OCI-LY3 (cell line): ENCODE data around the gene TSPAN33.

Experiments
- H2AFZ ChIP-seq: fragments of 200-600, 300-600 bp; shearing (Covaris generic); 2 replicates; pipeline ENCODE4 v1.6.0; 2014; ENCODE audit warnings: antibody characterized with exemption, low read depth, low read length
- H3K27ac ChIP-seq: fragments of 200-600, 300-600 bp; sonication (generic); 2 replicates; pipeline ENCODE4 v1.5.1; 2014; ENCODE audit warnings: mild to moderate bottlenecking, low read length, moderate library complexity, mixed read lengths
- H3K27me3 ChIP-seq: fragments of 200-600, 300-600 bp; sonication (generic); 2 replicates; pipeline ENCODE4 v1.6.1; 2014; ENCODE audit warnings: low read depth, low read length, mixed read lengths
- H3K36me3 ChIP-seq: fragments of 200-600, 300-600 bp; sonication (generic); replicated peaks from 2 replicates; pipeline ENCODE3; 2014; ENCODE audit warnings: low read depth, low read length, mixed read lengths
- H3K4me1 ChIP-seq: fragments of 300-600, 200-600 bp; sonication (generic); 2 replicates; pipeline ENCODE4 v1.6.1; 2014; ENCODE audit warnings: low read length, mixed read lengths
- H3K4me2 ChIP-seq: fragments of 200-600, 300-600 bp; sonication (generic); 2 replicates; pipeline ENCODE4 v1.6.1; 2014; ENCODE audit warnings: low read length, mixed read lengths
- H3K4me3 ChIP-seq: fragments of 300-600, 200-600 bp; sonication (generic); 2 replicates; pipeline ENCODE4 v1.5.1; 2014; ENCODE audit warnings: antibody characterized with exemption, mild to moderate bottlenecking, low read length, moderate library complexity
- H3K79me2 ChIP-seq: fragments of 300-600, 200-600 bp; shearing (Covaris generic); 2 replicates; pipeline ENCODE4 v1.6.1; 2014; ENCODE audit warnings: mild to moderate bottlenecking, low read length, mixed read lengths
- H3K9ac ChIP-seq: fragments of 300-600, 200-600 bp; shearing (Covaris generic); 2 replicates; pipeline ENCODE4 v1.6.0; 2014; ENCODE audit warnings: mild to moderate bottlenecking, low read length, moderate library complexity
- H3K9me3 ChIP-seq: fragments of 200-600, 300-600 bp; shearing (Covaris generic); 2 replicates; pipeline ENCODE4 v1.6.1; 2014; ENCODE audit warnings: low read length, mixed read lengths; ENCODE audit not compliant: insufficient read depth
- H4K20me1 ChIP-seq: fragments of 200-600, 300-600 bp; sonication (generic); 2 replicates; pipeline ENCODE4 v1.6.1; 2016; ENCODE audit warnings: low read length, mixed read lengths; ENCODE audit not compliant: insufficient read depth
- EZH2phosphoT487 ChIP-seq: fragments of 200-600 bp; shearing (Covaris generic); IDR thresholded peaks from 2 replicates; pipeline ENCODE4 v1.6.1; 2018; ENCODE audit warnings: antibody characterized with exemption, mixed run types, low read depth
- TF ChIP-seq, protein P1 (sequence below): fragments of 200-600, 300-600 bp; sonication (generic); IDR thresholded peaks from 2 replicates; pipeline ENCODE4 v1.5.1; 2014; ENCODE audit warnings: antibody characterized with exemption, low read length, low read depth

The TSPAN33 gene

DNA sequence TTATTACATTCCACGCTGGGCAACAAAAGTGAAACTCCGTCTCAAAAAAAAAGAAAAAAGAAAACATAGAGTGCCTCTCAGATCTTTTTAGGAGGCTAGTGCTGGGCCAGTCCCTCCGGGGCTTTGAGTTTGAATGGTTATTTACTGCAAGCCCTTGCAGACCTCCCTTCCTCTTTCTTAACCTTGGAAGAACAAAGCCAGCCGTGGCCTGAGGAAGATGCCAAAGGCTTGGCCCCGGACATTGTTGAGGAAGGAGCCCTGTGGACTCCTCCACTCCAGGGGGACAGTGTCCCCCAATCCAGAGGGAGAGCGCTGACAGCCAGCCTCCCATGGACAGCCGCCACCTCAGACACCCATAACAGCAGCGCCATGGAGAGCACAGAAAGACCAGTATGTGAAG, 5.0 kb downstream of the TSPAN33 start:
- Histone ChIP-seq H3K4me3 (no peak overlapping the region), H3K9me3 (no peaks in the 10 kb centered on the region), H3K9ac (no peak overlapping the region), H3K36me3 (peaks cover 71% of the 10 kb centered on the region), H3K4me2 (no peak overlapping the region), H3K27ac (no peak overlapping the region), H3K27me3 (no peaks in the 10 kb centered on the region), H2AFZ (no peak overlapping the region), H3K79me2 (peaks cover 100% of the 10 kb centered on the region), H3K4me1 (peaks cover 46% of the 10 kb centered on the region), H4K20me1 (peaks cover 59% of the 10 kb centered on the region)
- TF ChIP-seq, protein P1, sequence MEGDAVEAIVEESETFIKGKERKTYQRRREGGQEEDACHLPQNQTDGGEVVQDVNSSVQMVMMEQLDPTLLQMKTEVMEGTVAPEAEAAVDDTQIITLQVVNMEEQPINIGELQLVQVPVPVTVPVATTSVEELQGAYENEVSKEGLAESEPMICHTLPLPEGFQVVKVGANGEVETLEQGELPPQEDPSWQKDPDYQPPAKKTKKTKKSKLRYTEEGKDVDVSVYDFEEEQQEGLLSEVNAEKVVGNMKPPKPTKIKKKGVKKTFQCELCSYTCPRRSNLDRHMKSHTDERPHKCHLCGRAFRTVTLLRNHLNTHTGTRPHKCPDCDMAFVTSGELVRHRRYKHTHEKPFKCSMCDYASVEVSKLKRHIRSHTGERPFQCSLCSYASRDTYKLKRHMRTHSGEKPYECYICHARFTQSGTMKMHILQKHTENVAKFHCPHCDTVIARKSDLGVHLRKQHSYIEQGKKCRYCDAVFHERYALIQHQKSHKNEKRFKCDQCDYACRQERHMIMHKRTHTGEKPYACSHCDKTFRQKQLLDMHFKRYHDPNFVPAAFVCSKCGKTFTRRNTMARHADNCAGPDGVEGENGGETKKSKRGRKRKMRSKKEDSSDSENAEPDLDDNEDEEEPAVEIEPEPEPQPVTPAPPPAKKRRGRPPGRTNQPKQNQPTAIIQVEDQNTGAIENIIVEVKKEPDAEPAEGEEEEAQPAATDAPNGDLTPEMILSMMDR = no peak
- no peak for TF ChIP-seq EZH2phosphoT487

DNA sequence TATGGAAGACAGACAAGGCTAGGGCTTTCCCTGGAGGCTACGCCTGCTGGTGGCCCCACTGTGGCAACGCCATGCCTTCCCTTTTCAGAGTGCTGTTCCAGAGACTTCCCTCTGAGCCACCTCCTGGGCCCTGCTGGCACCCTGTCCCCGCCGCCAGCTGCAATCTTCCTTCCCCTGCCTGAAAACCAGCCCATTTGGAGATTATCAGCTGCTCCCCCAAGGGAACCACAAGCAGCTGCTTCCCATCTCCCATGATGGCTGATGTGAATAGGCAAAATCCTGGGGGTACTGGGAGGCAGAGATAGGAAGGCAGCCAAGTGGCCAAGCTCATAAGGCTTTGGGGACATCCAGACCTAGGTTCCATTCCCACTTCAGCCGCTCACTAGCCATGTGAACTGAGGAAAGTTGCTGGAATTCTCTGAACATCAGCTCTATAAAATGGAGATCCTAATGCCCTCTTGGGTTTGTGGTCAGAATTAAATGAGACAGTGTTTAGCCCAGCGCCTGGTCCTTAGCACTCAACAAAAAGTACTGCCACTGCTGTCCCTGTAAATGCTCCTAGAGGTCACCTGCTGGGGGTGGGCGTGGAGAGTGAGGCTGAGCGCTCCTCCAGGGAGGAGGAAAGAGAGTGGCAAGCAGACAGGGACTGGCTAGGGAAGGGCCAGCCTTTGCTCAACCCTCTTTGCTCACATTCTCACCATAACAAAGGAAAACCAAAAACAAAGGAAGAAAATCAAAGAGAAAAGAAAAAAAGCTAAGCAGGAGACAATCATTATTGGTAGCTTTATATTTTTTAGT, 5.9 kb downstream of the TSPAN33 start:
- TF ChIP-seq, protein P1 = no peak
- TF ChIP-seq EZH2phosphoT487 = no peak
- Histone ChIP-seq H3K36me3 (peaks cover 76% of the 10 kb centered on the region), H3K79me2 (peaks cover 100% of the 10 kb centered on the region), H3K9me3 (no peaks in the 10 kb centered on the region), H3K4me1 (peaks cover 46% of the 10 kb centered on the region), H4K20me1 (peaks cover 67% of the 10 kb centered on the region), H3K27ac (no peak overlapping the region), H3K4me3 (no peak overlapping the region), H3K4me2 (no peak overlapping the region), H2AFZ (no peak overlapping the region), H3K27me3 (no peaks in the 10 kb centered on the region), H3K9ac (no peak overlapping the region)

DNA sequence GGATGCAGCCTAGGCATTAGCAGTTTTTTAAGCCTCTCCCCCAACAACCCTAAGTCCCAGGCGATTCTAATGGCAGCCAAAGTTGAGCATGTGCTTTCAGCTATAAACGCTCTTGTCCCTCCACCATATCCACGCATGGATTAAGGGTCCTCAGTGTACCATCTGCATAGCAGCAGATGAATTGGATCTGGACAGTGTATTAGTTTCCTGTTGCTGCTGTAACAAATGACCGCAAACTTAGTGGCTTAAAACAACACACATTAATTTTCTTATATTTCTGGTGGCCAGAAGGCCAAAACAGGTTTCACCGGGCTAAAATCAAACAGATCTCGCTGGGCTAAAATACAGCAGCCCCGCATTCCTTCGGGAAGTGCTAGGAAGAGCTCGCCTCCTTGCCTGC, 13.1 kb downstream of the TSPAN33 start:
- peaks cover 38% of the 10 kb centered on the region for H3K4me1 ChIP-seq
- peaks cover 98% of the 10 kb centered on the region for H3K79me2 ChIP-seq
- H2AFZ ChIP-seq = no peak overlapping the region
- H3K36me3 ChIP-seq = peaks cover 62% of the 10 kb centered on the region
- H3K27me3 ChIP-seq = no peaks in the 10 kb centered on the region
- H3K9me3 ChIP-seq = no peaks in the 10 kb centered on the region
- no peak overlapping the region for H3K4me3 ChIP-seq
- H4K20me1 ChIP-seq = peaks cover 91% of the 10 kb centered on the region
- H3K27ac ChIP-seq = no peak overlapping the region
- no peak overlapping the region for H3K4me2 ChIP-seq
- TF ChIP-seq, protein P1 = no peak
- TF ChIP-seq EZH2phosphoT487 = no peak
- H3K9ac ChIP-seq = no peak overlapping the region

DNA sequence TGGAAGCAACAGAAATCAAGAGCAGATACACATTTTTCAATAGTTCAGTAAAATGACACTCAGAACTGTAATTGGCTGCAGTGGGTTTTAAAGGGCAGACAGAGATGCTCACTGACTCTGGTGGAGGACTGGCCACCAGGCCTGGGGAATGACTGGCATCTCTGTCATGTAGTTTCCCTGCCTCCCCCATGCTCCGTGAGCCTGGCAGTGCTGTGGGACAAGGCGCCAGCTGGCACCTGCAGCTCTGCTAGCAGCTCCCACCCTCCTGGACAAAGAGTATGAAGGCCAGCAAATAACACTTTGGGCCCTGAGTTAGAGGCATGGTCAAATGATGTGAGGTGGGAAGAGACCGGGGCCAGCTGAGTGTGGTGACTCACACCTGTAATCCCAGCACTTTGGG, 15.0 kb downstream of the TSPAN33 start:
- H3K4me3 ChIP-seq = no peak overlapping the region
- H3K9me3 ChIP-seq = no peaks in the 10 kb centered on the region
- TF ChIP-seq, protein P1 = no peak
- TF ChIP-seq EZH2phosphoT487 = no peak
- H3K4me2 ChIP-seq = no peak overlapping the region
- no peak overlapping the region for H3K27ac ChIP-seq
- peaks cover 79% of the 10 kb centered on the region for H4K20me1 ChIP-seq
- no peaks in the 10 kb centered on the region for H3K27me3 ChIP-seq
- peaks cover 91% of the 10 kb centered on the region for H3K79me2 ChIP-seq
- H3K9ac ChIP-seq = no peak overlapping the region
- H2AFZ ChIP-seq = no peak overlapping the region
- H3K4me1 ChIP-seq = peaks cover 52% of the 10 kb centered on the region
- peaks cover 64% of the 10 kb centered on the region for H3K36me3 ChIP-seq
